MV-4-11 (cell line): ENCODE measurements around the gene KDR.
A peak's percentile ranks its signal among the peaks of the same experiment; 100 is the strongest.

Experiments
- DNase-seq: peaks from one replicate; lab custom pipeline; 2025; lab: John Stamatoyannopoulos, UW

The KDR gene

DNA sequence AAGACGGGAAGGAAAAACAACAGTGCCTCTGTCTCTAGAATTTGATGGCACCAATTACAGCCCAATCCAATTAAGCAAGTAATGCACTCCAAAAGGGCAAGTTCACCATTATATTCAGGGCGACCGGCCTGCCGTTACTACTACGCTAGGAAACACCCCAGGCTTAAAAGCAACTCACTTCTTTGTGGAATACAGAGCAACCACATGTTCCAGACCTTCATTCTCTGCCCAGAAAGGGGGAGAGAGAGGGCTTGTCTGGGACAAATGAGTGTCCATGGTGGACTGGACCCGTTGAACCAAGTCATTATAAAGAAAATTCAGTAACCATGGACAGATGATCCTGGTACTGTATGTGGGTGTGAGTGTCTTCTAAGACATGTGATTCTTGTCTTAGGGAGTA, 1.6 kb downstream of the KDR start:
- no peak for DNase-seq

DNA sequence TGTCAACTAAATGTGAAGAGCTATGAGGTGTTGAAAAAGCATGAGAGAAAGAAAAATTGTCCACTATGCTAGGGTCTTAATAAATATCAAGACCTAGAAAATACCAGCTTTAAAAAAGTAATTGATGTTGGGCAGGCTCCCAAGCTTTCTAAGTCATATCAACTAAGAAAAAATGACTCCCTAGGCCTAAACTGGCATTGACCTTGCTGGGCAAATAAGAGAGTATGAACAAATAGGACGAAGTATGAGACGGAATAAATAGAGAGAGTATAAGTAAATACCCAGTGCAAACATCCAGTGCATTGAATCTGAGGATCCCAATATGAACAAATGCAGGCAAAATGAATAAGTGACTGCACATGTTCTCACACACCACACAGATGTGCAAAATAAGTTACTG, 3.2 kb downstream of the KDR start:
- DNase-seq: no peak

DNA sequence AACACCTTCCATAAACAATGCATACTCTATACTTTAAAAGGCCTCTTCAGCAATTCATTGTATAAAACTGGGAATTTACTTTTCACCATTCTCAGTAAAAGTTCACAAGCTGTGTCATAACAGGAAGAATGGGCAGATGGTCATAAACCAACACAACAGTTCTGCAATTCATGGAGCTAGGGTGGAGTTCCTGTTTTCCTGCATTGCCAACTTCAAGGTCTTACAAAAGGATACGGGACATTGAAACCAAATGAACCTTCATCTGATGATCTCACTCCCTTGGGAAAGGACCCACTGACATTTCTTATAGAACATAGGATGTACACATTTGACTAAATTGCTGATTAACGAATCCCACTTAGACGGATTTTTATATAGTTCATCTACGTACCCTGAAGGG, 4.1 kb downstream of the KDR start:
- DNase-seq: peak; percentile 46

DNA sequence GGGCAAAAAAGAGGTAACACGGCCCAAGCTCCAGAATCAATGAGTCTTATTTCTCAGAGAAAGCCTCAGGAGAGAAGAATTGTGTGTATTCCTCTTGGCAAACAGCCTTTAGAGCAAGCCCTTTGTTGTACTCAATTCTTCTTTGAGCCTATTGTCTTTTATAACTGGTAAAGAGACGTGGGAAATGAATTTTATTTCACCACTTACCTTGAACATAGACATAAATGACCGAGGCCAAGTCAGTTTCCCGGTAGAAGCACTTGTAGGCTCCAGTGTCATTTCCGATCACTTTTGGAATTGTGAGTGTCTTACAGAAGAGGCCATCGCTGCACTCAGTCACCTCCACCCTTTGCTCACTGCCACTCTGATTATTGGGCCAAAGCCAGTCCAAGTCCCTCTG, 7.0 kb downstream of the KDR start:
- no peak for DNase-seq

DNA sequence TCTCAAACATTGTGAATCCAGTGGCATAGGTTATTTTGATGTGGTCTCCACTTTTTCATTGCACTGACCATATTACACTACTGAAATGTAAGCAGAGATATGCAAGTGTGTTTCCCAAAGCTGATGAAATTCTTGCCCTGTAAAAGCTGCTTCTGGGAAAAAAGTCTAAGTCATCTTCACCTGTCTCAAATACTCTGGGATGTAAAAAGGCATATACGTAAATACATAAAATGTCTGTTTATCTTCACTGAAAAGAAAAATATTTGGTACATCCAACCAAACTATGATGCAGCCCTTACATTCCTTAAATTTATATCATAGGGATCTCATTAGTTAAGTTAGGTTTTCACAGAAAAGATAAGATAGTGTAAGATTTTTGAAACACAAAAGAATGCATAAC, 7.9 kb downstream of the KDR start:
- no peak for DNase-seq

DNA sequence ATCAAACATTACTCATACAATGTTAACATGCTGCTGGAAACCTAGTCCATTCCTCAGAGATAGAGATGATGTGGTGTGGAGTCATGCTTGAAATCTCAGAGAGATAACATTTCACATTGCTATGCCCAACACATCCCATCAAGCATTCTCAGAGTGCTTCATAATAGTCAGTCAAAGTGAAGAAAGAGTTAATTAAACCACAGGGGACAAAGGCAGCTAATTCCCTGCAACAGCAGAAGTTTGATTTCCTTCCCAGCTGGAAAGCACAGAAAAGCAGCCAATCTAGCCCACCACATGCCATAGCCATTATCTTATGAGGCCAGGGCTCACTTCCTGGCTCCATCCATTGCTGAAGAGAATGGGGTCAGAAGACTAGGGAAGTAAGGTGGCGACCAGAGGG, 8.9 kb downstream of the KDR start:
- no peak for DNase-seq

DNA sequence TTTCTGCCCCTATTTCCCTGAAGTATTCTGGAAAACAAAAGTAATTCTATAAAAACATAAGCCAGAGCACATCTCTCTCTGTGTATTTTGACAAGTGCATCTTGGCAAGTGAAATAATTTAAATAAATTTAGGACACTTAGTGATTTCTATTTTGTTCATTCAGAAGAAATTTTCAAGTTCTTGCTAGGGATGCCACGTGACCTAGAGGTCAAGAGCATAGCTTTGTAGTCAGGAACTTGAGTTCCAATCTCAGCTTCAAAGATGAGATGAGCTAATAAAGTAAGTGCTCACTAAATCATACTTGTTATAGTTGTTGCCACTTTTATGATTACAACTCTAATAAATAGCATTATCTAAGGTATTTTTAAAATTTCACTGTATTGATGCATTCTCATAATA, 13.8 kb downstream of the KDR start:
- no peak for DNase-seq

DNA sequence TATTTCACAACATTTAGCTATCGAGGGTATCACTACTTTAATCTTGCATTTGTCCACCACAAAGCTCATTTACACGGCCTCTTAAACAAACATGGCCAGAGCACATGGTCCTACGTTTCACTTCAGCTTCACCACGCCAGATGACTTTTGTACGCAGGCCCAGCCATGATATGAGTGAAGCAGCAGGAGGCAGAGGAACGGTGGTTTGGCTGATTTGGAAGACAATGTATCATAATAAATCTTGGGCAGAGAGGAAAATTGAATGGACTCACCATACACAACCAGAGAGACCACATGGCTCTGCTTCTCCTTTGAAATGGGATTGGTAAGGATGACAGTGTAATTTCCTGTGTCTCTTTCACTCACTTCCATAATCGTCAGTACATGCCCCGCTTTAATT, 15.3 kb downstream of the KDR start:
- no peak for DNase-seq

DNA sequence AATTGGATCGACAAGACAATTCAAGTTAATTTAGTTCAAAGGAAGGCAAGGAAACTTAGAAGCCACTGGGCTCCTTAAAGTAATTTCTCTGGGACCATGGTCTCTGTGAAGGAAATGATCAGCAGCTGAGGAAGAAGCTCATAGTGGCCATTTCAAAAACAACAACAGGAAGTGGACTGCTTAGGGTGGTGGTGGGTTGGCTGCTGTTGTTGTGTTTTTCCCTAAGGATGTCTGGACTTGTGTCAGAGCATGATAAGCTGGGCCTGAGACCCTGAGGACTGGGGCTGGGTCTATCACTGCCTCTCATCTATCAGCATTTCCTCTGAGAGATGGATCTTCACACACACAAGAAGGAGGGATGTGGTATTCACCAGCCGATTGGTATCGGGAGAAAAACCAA, 18.3 kb downstream of the KDR start:
- no peak for DNase-seq

DNA sequence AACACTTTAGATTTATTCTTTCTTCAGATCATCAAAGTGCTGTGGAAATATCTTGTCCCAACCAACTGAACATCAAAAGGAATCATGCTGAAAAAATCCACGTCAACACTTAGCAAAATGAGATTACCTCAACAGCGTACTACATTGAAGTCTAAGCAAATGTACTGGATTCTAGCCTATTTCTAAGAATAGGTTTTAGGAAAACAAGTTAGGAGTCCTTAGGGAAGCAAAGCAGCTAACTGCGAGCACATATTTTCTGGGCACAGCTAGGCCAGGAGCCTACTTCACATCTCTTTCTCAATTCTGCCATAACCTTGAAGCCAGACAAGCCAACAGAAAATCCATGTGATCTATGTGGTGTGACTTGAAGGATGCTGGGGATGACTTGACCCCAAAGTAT, 22.2 kb downstream of the KDR start:
- no peak for DNase-seq

DNA sequence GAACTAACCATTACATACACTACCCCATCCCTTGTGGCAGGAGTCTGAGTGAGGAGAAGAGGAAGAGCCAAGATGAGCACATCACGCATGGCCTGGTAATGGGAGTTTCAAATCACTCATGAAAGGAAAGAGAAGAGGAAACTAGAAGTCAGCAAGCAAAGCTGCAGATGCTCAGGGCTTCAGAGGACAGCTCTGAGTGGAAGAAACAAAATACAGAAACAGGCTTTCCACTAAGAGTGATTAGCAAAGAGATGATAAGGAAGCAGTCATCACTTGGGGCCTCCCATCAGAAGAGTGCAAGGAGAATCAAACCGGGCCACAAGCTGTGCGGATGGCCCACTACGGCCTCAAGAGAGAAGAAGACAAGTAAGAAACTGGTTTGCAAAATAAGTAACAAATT, 25.6 kb downstream of the KDR start:
- DNase-seq: no peak

DNA sequence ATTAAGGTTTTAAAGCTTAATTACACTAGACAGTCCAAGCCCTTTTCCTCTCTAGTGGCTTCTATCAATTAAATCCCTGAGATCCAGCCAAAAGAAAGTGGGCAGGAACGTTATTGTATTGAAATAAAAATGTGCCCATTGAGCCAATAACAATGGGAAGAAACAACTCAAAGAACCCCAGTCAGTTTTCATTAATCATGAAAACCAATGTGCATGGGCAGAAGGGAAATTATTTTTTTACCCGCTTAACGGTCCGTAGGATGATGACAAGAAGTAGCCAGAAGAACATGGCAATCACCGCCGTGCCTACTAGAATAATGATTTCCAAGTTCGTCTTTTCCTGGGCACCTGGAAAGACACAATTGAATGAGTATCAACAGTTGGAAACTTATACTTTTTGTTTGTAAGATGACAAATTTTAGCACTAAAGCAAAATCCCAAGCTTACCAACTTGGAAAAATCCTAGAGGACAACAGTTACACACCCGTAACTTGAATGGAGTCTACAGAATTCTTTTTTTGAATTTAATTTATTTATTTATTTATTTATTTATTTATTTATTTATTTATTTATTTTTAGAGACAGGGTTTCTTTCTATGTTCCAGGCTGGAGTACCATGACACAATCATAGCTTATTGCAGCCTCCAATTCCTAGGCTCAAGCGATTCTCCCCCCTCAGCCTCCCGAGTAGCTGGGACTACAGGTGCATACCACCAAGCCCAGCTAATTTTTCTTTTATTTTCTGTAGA, 26.8 kb downstream of the KDR start:
- DNase-seq: no peak

DNA sequence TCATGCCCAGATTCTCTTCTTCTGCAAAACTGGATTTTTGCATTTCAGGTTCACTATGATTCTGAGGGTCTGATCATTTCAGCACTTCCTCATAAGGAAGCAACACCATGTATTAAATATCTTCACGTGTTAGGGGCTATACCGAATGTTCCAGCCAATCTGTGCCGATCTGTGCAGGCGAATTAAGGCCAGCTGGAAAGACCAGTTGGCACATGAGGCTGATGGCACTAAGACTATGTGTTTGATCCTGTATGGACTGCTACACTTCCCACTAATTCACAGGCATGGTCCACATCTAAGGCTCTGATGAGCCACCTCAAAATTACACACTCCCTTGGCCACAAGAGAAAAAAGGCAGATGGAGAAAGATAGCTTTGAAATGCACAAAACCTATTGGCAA, 28.8 kb downstream of the KDR start:
- DNase-seq: no peak

DNA sequence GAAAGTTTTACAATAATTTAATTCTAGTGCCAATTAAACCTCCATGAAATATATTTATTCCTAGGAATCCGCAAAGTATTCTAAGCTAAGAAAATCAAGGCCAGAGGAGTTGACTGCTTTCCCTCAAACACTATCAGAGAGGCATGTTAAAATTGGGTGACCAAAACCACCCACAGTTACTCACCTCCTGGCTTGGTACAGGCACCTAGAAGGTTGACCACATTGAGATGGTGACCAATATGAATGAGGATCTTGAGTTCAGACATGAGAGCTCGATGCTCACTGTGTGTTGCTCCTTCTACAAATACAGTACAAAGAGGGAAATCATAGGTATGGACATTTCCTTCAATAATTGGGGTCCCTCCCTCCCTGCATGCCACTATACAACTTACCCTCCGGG, 29.4 kb downstream of the KDR start:
- no peak for DNase-seq

DNA sequence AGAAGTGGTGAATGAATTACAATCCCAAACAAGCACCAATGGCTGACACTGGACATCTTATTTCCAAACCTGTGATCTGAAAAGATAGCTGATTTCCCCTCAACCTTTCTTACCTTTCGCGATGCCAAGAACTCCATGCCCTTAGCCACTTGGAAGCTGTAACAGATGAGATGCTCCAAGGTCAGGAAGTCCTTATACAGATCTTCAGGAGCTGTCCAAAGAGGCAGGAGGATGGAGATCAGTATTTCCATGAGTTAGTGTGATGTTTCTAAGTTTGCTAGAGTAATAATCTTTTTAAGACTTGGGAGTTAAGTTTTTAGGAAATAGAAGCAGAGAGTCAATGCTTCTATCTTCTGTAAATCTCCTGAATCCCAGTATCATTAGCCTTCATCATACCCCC, 32.9 kb downstream of the KDR start:
- DNase-seq: no peak

DNA sequence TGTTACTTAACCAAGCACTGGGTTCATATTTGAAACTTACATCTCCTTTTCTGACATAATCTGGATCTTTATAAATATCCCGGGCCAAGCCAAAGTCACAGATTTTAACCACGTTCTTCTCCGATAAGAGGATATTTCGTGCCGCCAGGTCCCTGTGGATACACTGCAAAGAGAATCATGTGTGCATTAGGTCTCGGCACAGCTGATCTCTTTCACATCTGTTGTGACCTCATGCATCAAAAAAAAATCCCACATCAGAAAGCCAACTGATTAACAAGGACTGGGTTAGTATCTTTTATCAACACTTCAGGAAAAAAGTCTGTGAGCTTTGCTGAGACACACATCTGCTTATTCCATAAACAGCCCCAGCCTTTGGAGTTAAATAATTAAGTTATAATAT, 35.5 kb downstream of the KDR start:
- DNase-seq: no peak

DNA sequence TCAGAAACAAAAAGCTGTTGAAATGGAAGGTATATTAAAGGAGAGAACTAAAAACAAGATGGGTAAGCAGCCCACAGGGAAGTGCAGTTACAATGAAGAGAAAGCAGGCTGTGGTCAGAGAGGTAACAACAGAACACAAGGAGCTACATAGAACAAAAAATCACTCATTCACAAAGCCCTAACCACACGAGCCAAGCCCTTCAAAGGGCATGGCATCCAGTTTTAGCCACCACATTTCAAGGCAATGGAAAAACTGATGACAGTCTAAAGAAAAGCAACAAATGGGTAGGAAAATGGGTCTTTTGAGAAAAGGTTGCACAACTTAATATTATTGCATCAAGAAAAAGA, 37.5 kb downstream of the KDR start:
- no peak for DNase-seq

DNA sequence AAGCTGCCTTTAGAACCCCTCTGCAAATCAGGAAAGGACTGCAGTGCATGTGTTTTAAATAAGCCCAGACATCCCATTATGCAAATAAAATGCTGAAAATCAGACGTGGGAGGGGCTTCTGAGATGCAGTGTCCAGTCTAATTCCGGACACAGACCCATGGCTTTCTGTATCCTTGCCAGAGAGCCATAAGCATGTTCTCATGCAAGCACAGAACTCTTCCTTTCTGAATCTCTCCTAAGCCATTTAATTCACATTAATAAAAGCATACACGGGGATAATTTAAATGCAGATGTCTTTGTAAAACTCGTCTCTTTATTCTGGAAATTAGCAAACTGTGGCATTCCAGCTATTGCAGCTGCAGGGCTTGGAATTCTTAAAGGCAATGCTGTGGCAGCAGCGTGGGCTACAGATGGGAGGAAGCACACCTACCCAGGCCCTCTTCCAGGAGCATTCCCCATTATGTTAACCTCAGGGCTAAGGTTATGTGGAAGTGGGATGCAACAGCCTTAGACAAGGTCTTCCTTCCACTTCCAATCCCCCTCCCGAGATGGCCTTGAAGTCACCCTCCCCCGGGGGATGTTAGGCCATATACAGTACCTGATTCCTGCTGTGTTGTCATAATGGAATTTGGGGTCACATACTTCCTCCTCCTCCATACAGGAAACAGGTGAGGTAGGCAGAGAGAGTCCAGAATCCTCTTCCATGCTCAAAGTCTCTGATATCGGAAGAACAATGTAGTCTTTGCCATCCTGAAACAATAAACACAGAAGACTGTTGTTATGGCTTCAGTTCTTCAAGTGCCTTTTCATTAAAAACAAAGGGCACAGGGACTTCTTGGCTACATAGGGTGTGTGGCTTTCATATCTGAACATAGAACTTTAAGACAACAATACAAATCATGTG, 38.1 kb downstream of the KDR start:
- no peak for DNase-seq

DNA sequence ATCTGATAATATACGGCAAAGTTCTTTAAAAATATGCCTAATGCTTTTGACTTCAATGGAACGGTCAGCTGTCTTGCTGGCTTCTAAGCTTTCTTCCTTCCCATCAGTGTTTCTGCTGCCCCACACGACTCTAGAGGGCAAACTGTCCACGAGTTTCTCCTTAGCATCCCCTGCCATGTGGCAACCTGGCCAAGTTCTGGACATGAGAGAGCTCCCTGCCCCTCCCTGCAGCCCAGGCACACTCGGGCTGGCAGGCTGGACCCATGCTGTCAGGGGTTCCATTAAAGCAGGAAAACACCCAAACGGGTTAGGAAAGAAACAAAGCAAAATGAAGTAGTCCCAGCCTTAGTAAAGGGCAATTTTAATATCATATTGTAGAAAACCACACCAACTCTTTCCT, 38.8 kb downstream of the KDR start:
- DNase-seq: no peak

DNA sequence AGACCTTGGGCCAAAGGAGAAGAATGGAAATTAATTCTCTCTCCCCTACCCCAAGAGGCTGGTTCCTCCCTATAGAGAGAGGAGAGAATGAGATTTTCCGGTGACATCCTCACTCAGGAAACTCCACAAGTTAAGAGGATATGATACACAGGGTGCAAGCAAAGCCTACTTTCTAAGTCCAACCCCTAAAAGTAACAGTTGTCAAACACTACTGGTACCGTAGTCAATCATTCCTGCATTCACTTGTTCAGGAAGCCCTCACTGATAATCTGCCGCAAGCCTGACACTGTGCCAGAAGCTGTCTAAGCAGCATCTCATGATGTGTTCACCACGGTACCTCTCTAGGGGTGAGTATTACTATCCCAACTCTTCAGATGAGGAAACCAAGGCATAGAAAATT, 41.7 kb downstream of the KDR start:
- no peak for DNase-seq

DNA sequence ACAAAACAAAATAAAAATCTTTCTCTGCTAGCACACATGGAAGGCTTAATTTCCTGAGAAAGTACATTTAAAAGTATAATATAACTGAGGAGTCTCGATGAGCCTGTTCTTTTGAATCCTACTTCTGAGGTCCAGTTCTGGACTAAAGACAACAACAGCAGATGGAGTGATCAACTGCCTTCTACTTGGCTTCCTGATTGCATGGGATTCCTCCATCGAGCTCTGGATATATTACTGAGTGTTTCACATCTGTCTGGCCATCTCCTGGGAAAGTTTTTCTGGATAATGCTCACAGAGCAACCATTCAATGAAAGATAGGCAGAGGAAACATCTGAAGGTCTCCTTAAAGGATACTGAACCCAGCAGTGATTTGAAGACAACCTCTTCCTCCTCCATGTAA, 42.6 kb downstream of the KDR start:
- no peak for DNase-seq

DNA sequence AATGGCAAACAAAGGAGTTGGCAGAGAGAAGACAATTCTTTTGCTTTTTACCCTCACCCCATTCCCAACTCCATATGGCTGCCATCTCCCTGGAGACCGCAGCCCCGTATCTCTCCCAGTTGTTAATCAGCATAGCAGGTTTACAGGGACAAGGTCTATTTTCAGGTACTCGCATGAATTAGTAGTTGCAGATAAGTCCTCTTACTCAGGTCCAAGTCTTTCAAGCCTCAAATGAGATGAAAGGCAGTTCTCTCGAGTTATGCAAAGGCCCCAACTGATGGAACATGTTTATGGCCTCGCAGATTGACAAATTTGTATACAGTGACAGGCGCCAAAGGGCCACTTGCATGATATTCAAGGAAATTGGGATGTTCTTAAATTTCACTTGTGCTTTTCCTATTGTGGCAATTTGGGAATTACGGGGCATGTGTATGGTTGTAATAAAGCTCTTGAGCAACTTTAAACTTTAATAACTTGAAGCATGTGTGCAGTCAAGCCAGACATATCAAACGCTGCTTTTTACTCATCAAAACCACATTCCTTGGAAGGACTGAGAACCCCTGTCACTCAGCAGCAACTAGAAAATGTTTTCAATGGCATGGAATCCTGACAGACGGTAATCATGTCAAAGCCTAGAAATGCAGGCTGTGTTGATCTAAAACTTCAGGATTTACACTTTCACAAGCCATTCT, 45.1 kb downstream of the KDR start:
- no peak for DNase-seq
